ENCODE measurements around the gene ATP9A. TPM values are rescaled to one million over a fixed set of nuclear protein-coding genes. Genes with fewer than 3 reads are reported as not detected.
A peak's percentile ranks its signal among the peaks of the same experiment; 100 is the strongest.

The ATP9A gene
- total RNA-seq, 1 experiment from 2014 or later: 12.1 TPM

DNA sequence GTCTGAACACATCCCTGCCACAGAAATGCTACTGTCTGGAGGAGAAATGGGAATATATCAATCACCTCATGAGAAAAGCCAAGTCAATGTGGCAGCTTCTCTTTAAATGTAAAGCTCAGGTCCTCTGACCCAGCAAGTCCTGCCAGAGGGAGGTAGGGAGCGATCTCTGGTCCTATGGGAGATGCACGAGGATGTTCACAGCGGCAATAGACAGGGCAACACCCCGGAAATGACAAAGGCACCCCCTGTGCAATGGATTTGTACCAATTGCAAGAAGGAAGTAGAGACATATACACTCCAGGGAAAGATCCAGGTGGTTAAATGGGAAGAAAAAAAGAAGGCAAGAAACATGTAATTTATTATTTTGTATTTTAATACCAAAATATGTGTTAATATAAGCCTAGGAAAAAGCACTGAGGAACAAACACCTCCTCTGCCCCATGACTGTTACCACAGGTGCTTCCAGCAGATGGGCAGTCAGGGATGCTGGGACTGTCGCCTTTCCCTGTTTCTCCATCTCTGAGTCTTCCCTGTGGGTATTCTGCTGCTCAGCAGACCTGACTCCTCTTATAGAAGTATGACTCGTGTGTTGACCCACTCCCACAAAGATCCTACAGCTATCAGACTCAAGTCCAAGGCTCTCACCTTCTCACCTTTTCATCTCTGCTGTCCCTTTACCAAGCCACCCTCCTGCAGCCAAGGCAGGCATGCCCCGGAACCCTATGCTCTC is 20.8 kb downstream of the ATP9A start:
- Mint-ChIP-seq H3K36me3 (ENCODE audit: insufficient read depth in 1 of 3, low read depth in 3 of 3) (no peaks in the 10 kb centered on the region), H3K27ac (peak overlapping the region in 1 of 3 experiments; percentile 54; a peak in 2 of 7 replicates)

More for the DNA sequence above, 20.8 kb downstream of the ATP9A start:
- Histone ChIP-seq H3K23me2 (ENCODE audit: insufficient read length, low read depth, low read length, poor library complexity, severe bottlenecking) (no peaks in the 10 kb centered on the region), H2BK5ac (ENCODE audit: insufficient read length, low read length) (no peak overlapping the region), H3K27ac (ENCODE audit: insufficient read length, low read depth, low read length) (no peak overlapping the region), H3K14ac (ENCODE audit: insufficient read depth, low read length) (no peak overlapping the region), H3K4me1 (ENCODE audit: insufficient read depth, low read length) (no peaks in the 10 kb centered on the region), H3K4me2 (ENCODE audit: insufficient read depth, insufficient read length, low read length) (no peak overlapping the region), H3K18ac (ENCODE audit: insufficient read length, low read depth, low read length) (no peak overlapping the region), H4K20me1 (ENCODE audit: control insufficient read depth, insufficient read depth, insufficient read length) (no peaks in the 10 kb centered on the region), H4K91ac (ENCODE audit: insufficient read length, low read depth, low read length) (no peak overlapping the region), H2AK5ac (ENCODE audit: insufficient read length, low read length) (no peak overlapping the region), H2BK120ac (ENCODE audit: low read depth, low read length, poor library complexity, severe bottlenecking) (no peak overlapping the region), H2BK12ac (ENCODE audit: insufficient read length, low read depth, low read length) (no peak overlapping the region), H3K23ac (ENCODE audit: insufficient read length, low read depth, low read length) (no peak overlapping the region), H2AFZ (ENCODE audit: low read length) (no peak overlapping the region), H3K9me3 (ENCODE audit: control insufficient read depth, low read depth, low read length) (no peaks in the 10 kb centered on the region), H3K9ac (ENCODE audit: extremely low read depth, insufficient read length, low read length) (no peak overlapping the region), H3T11ph (ENCODE audit: low read length) (no peak overlapping the region), H3K4ac (ENCODE audit: low read depth, low read length) (no peak overlapping the region), H3K27me3 (ENCODE audit: insufficient read depth, low read length) (no peaks in the 10 kb centered on the region), H4K5ac (ENCODE audit: insufficient read length, low read depth, low read length) (no peak overlapping the region), H3K79me1 (ENCODE audit: insufficient read depth, low read depth, low read length, poor library complexity, severe bottlenecking) (no peaks in the 10 kb centered on the region), H2BK20ac (ENCODE audit: low read depth, low read length, poor library complexity, severe bottlenecking) (no peak overlapping the region), H3K79me2 (ENCODE audit: insufficient read depth, low read length) (no peaks in the 10 kb centered on the region), H3K56ac (ENCODE audit: insufficient read length, low read depth, low read length) (no peak overlapping the region), H4K8ac (replicated peaks; ENCODE audit: insufficient read length, low read depth, low read length) (no peak overlapping the region), H2BK15ac (ENCODE audit: low read depth, low read length) (no peak overlapping the region)
- no peaks in the 10 kb centered on the region for H3K9me3 Mint-ChIP-seq
- TF ChIP-seq, protein P1, sequence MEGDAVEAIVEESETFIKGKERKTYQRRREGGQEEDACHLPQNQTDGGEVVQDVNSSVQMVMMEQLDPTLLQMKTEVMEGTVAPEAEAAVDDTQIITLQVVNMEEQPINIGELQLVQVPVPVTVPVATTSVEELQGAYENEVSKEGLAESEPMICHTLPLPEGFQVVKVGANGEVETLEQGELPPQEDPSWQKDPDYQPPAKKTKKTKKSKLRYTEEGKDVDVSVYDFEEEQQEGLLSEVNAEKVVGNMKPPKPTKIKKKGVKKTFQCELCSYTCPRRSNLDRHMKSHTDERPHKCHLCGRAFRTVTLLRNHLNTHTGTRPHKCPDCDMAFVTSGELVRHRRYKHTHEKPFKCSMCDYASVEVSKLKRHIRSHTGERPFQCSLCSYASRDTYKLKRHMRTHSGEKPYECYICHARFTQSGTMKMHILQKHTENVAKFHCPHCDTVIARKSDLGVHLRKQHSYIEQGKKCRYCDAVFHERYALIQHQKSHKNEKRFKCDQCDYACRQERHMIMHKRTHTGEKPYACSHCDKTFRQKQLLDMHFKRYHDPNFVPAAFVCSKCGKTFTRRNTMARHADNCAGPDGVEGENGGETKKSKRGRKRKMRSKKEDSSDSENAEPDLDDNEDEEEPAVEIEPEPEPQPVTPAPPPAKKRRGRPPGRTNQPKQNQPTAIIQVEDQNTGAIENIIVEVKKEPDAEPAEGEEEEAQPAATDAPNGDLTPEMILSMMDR (conservative IDR thresholded peaks at IDR 0.05): no peak
- DNase-seq: no peak
- H3K4me1 Mint-ChIP-seq: peaks cover 14% of the 10 kb centered on the region in 2 experiments
- no CpG with 5 or more reads among the region's 7 CpGs for WGBS (ENCODE audit: extremely low coverage, insufficient read length, low lambda C conversion rate)
- no peaks in the 10 kb centered on the region for H3K27me3 Mint-ChIP-seq (ENCODE audit: low read depth)
- H3K4me3 Mint-ChIP-seq: no peak overlapping the region

Measured in H9 (cell line).